Measurements from ENCODE around the gene LEP. TPM values are rescaled to one million over a fixed set of nuclear protein-coding genes. Genes with fewer than 3 reads are reported as not detected.

LEP gene
- polyA plus RNA-seq, 2 of the 4 experiments (the other 2 are of a cell fraction): not detected

DNA sequence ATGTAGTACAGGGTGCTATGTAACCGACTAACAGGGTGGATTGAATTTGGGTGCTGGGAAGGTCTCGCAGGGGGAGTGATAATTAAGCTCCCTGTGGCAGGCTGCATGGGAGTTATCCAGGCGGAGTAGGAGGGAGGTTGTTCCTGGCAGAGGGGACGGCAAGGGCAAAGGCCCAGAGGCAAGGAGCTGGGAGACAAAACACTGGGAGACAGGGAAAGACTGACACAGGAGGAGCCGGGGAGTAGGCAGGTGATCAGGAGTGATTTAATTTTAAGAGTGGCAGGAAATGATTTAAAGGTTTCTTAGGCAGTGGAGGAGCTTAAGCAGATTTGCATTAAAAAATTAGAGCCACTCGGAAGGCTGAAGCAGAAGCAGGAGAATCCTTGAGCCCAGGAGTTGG lies 40.7 kb upstream of the LEP start:
- DNase-seq (ENCODE audit: low read depth in 1 of 2, low spot score in 1 of 2) (no peak), FAIRE-seq (no peak), ATAC-seq (no peak)
- Histone ChIP-seq H3K9me3 (peaks cover 20% of the 10 kb centered on the region), H3K4me2 (no peak overlapping the region), H3K4me1 (no peaks in the 10 kb centered on the region), H3K27ac (no peak overlapping the region), H3K4me3 (no peak overlapping the region)
- POLR2A ChIA-PET: no interaction called here
- CTCF ChIA-PET: interaction anchor here (0.6 to 7.6 kb wide), 3 partner anchors 8 to 65 kb away, joined by 4 to 73 read pairs (median 4); no protein-coding TSS in a partner anchor
- WGBS (ENCODE audit: missing lambda C conversion rate): 75% methylated on average over 6 of the region's 6 CpGs
- TF ChIP-seq, protein P1, sequence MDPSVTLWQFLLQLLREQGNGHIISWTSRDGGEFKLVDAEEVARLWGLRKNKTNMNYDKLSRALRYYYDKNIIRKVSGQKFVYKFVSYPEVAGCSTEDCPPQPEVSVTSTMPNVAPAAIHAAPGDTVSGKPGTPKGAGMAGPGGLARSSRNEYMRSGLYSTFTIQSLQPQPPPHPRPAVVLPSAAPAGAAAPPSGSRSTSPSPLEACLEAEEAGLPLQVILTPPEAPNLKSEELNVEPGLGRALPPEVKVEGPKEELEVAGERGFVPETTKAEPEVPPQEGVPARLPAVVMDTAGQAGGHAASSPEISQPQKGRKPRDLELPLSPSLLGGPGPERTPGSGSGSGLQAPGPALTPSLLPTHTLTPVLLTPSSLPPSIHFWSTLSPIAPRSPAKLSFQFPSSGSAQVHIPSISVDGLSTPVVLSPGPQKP (IDR thresholded peaks at IDR 0.05; ENCODE audit: low read depth, low read length): no peak
- TF ChIP-seq POLR2A (IDR thresholded peaks at IDR 0.05; ENCODE audit: low read length): no peak
- no peak for TF ChIP-seq EP300 (IDR thresholded peaks at IDR 0.05)
- TF ChIP-seq EHMT2 (IDR thresholded peaks at IDR 0.05; ENCODE audit: low read depth): no peak
- no peak for TF ChIP-seq GATA3 (IDR thresholded peaks at IDR 0.05; ENCODE audit: borderline replicate concordance)
- TF ChIP-seq RFX5 (IDR thresholded peaks at IDR 0.05): no peak

DNA sequence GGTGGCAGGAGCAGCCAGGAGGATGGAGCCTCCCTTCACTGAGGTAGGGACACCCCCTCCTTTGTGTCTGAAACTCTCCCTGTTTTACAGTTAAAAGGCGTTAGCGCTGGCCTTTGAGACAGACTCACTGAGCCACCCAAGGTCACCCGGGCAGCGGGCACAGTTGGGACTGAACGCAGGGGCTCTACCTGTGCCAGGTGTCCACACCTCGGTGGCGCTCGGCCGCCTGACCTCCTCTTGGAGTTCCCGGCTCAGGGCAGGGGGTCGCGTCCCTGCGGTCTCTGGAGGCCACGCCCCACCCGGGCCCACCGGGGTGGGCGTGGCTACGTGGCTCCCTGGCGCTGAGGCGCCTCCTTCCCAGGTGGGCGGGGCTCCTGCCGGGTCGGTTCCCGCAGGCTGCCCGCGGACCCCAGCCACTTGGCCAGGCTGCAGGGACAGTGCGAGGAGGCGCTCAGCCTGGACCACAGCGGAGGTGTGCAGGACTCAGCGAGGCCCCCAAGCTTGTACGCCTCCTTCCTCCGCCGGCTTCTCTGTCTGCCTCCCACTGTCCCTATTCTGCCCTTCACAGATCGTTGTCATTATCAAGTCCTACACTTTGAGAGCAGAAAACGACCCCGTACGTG lies 39.9 kb upstream of the LEP start:
- Histone ChIP-seq H3K4me2 (peak overlapping the region; percentile 50), H3K27ac (no peak overlapping the region), H3K4me3 (no peak overlapping the region), H3K9me3 (peaks cover 12% of the 10 kb centered on the region; the same call in 2 of the 3 replicates), H3K4me1 (no peaks in the 10 kb centered on the region)
- no peak; a peak in 2 of 6 replicates for ATAC-seq
- no peak for TF ChIP-seq HOXB13 (CRISPR knock-in tag; IDR thresholded peaks at IDR 0.05; ENCODE audit: low read depth)
- no peak for TF ChIP-seq HOXA7 (CRISPR knock-in tag; IDR thresholded peaks at IDR 0.05)
- no peak for TF ChIP-seq CHD2 (IDR thresholded peaks at IDR 0.05; ENCODE audit: low read length, partially characterized antibody)
- TF ChIP-seq, protein P2, sequence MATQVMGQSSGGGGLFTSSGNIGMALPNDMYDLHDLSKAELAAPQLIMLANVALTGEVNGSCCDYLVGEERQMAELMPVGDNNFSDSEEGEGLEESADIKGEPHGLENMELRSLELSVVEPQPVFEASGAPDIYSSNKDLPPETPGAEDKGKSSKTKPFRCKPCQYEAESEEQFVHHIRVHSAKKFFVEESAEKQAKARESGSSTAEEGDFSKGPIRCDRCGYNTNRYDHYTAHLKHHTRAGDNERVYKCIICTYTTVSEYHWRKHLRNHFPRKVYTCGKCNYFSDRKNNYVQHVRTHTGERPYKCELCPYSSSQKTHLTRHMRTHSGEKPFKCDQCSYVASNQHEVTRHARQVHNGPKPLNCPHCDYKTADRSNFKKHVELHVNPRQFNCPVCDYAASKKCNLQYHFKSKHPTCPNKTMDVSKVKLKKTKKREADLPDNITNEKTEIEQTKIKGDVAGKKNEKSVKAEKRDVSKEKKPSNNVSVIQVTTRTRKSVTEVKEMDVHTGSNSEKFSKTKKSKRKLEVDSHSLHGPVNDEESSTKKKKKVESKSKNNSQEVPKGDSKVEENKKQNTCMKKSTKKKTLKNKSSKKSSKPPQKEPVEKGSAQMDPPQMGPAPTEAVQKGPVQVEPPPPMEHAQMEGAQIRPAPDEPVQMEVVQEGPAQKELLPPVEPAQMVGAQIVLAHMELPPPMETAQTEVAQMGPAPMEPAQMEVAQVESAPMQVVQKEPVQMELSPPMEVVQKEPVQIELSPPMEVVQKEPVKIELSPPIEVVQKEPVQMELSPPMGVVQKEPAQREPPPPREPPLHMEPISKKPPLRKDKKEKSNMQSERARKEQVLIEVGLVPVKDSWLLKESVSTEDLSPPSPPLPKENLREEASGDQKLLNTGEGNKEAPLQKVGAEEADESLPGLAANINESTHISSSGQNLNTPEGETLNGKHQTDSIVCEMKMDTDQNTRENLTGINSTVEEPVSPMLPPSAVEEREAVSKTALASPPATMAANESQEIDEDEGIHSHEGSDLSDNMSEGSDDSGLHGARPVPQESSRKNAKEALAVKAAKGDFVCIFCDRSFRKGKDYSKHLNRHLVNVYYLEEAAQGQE (IDR thresholded peaks at IDR 0.05): no peak
- TF ChIP-seq HOXB5 (CRISPR knock-in tag; IDR thresholded peaks at IDR 0.05): no peak
- no peak for DNase-seq (ENCODE audit: low read depth in 1 of 2, low spot score in 1 of 2)
- no peak for FAIRE-seq
- ChIA-PET POLR2A (no interaction called here), CTCF (interaction anchor here (7.6 kb wide), 1 partner anchor 7 kb away, joined by 73 read pairs; no protein-coding TSS in a partner anchor)
- 48% methylated on average over 18 of the region's 37 CpGs for WGBS (ENCODE audit: missing lambda C conversion rate)

DNA sequence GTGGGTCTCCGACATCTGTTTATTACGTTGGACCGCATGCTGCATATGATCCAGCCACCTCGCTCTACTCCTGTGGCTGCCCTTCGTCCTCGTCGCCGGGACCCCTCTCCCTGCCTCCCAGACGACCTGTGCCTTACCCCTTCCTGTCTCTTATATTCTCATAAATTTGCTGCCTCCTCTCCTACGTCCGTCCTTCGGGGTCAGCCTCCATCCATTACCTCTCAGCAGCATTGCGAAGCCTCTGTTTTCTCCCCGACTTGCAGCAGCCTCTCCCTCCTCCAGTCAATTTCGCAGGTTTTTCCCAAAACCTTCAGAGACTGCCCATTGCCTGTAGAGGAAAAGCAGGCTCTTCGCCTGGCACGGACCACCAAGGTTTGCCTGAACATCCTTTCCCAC lies 39.4 kb upstream of the LEP start:
- DNase-seq (ENCODE audit: low read depth in 1 of 2, low spot score in 1 of 2) (no peak), ATAC-seq (no peak), FAIRE-seq (no peak)
- WGBS (ENCODE audit: missing lambda C conversion rate): 66% methylated on average over 17 of the region's 17 CpGs
- H3K4me3 ChIP-seq: no peak overlapping the region
- CTCF ChIA-PET: interaction anchor here (2.8 kb wide), 1 partner anchor 66 kb away, joined by 11 read pairs; no protein-coding TSS in a partner anchor
- H3K27ac ChIP-seq: no peak overlapping the region
- peak overlapping the region; percentile 50; the same call in 2 of the 3 replicates for H3K4me2 ChIP-seq
- TF ChIP-seq, protein P2 (IDR thresholded peaks at IDR 0.05): no peak
- no peak for TF ChIP-seq TP53 (CRISPR knock-in tag; IDR thresholded peaks at IDR 0.05)
- TF ChIP-seq CHD4 (IDR thresholded peaks at IDR 0.05; ENCODE audit: borderline replicate concordance): no peak
- TF ChIP-seq, protein P3, sequence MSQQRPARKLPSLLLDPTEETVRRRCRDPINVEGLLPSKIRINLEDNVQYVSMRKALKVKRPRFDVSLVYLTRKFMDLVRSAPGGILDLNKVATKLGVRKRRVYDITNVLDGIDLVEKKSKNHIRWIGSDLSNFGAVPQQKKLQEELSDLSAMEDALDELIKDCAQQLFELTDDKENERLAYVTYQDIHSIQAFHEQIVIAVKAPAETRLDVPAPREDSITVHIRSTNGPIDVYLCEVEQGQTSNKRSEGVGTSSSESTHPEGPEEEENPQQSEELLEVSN (IDR thresholded peaks at IDR 0.05; ENCODE audit: borderline replicate concordance, low read depth): no peak
- TF ChIP-seq JUNB (IDR thresholded peaks at IDR 0.05): no peak
- TF ChIP-seq RFX5 (IDR thresholded peaks at IDR 0.05): no peak
- TF ChIP-seq JUN (IDR thresholded peaks at IDR 0.05): no peak
- no peak for TF ChIP-seq FOSL2 (IDR thresholded peaks at IDR 0.05)
- no peak for TF ChIP-seq FOSL2 (CRISPR knock-in tag; IDR thresholded peaks at IDR 0.05)
- TF ChIP-seq, protein P4, sequence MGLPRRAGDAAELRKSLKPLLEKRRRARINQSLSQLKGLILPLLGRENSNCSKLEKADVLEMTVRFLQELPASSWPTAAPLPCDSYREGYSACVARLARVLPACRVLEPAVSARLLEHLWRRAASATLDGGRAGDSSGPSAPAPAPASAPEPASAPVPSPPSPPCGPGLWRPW (IDR thresholded peaks at IDR 0.05): no peak
- TF ChIP-seq EHF (CRISPR knock-in tag; IDR thresholded peaks at IDR 0.05): no peak
- no peak for TF ChIP-seq FOXS1 (CRISPR knock-in tag; IDR thresholded peaks at IDR 0.05)
- POLR2A ChIA-PET: no interaction called here
- no peaks in the 10 kb centered on the region for H3K4me1 ChIP-seq
- H3K9me3 ChIP-seq: peaks cover 7% of the 10 kb centered on the region; the same call in 1 of the 3 replicates

Measured in A549 (cell line).